MM.1S (cell line): ENCODE measurements around the gene FAAP100.

ENCODE experiments used
- DNase-seq: peaks from one replicate; pipeline ENCODE4 v3.0.0-alpha.2; 2015
- H2AFZ ChIP-seq: fragments of 300-600 bp; sonication (generic); 2 replicates; pipeline ENCODE4 v1.6.0; 2016; ENCODE audit warnings: antibody characterized with exemption, low read length
- H3F3A ChIP-seq: fragments of 300-600 bp; sonication (generic); 2 replicates; pipeline ENCODE4 v1.6.1; 2016; ENCODE audit warnings: mild to moderate bottlenecking, antibody characterized with exemption, low read length, moderate library complexity, mixed read lengths; ENCODE audit not compliant: insufficient read depth
- H3K27ac ChIP-seq: fragments of 300-600 bp; sonication (generic); 2 replicates; pipeline ENCODE4 v1.5.1; 2016; ENCODE audit warnings: mild to moderate bottlenecking, low read length
- H3K27me3 ChIP-seq: fragments of 300-600 bp; sonication (generic); replicated peaks from 2 replicates; pipeline ENCODE4 v1.6.0; 2016; ENCODE audit warnings: low read length; ENCODE audit not compliant: insufficient read depth
- H3K36me3 ChIP-seq: fragments of 300-600 bp; sonication (generic); replicated peaks from 2 replicates; pipeline ENCODE4 v1.6.1; 2016; ENCODE audit warnings: mild to moderate bottlenecking, low read length, mixed read lengths; ENCODE audit not compliant: insufficient read depth
- H3K4me1 ChIP-seq: fragments of 300-600 bp; sonication (generic); 2 replicates; pipeline ENCODE4 v1.6.1; 2016; ENCODE audit warnings: low read length, mixed read lengths
- H3K4me2 ChIP-seq: fragments of 300-600 bp; sonication (generic); 2 replicates; pipeline ENCODE4 v1.6.0; 2016; ENCODE audit warnings: low read depth, low read length
- H3K4me3 ChIP-seq: fragments of 300-600 bp; sonication (generic); 2 replicates; pipeline ENCODE4 v1.5.1; 2016; ENCODE audit warnings: low read length, mixed read lengths
- H3K79me2 ChIP-seq: fragments of 300-600 bp; sonication (generic); 2 replicates; pipeline ENCODE4 v1.6.1; 2016; ENCODE audit warnings: mixed run types, low read length, mixed read lengths
- H3K9ac ChIP-seq: fragments of 300-600 bp; sonication (generic); 2 replicates; pipeline ENCODE4 v1.6.1; 2016; ENCODE audit warnings: low read length, mixed read lengths
- H3K9me2 ChIP-seq: fragments of 300-600 bp; sonication (generic); replicated peaks from 2 replicates; pipeline ENCODE4 v1.6.1; 2016; ENCODE audit warnings: mild to moderate bottlenecking, low read length, mixed read lengths; ENCODE audit not compliant: insufficient read depth
- H3K9me3 ChIP-seq: fragments of 300-600 bp; sonication (generic); replicated peaks from 2 replicates; pipeline ENCODE4 v1.6.1; 2016; ENCODE audit warnings: mild to moderate bottlenecking, low read length, mixed read lengths; ENCODE audit not compliant: insufficient read depth
- H4K20me1 ChIP-seq: fragments of 300-600 bp; sonication (generic); 2 replicates; pipeline ENCODE4 v1.6.1; 2016; ENCODE audit warnings: mild to moderate bottlenecking, low read length, moderate library complexity, mixed read lengths; ENCODE audit not compliant: insufficient read depth
- CTCF ChIP-seq: fragments of 300-600 bp; sonication (generic); IDR thresholded peaks from 2 replicates; pipeline ENCODE4 v1.5.1; 2016; ENCODE audit warnings: antibody characterized with exemption, low read length, mixed read lengths
- EZH2 ChIP-seq: fragments of 300-600 bp; sonication (generic); optimal IDR thresholded peaks from 2 replicates; pipeline ENCODE3; 2017; ENCODE audit warnings: low read depth, mild to moderate bottlenecking, antibody characterized with exemption, low read length, mixed read lengths
- EZH2phosphoT487 ChIP-seq: fragments of 300-600 bp; sonication (generic); IDR thresholded peaks from 2 replicates; pipeline ENCODE4 v1.6.1; 2018; ENCODE audit warnings: antibody characterized with exemption, low read length

FAAP100 gene

DNA sequence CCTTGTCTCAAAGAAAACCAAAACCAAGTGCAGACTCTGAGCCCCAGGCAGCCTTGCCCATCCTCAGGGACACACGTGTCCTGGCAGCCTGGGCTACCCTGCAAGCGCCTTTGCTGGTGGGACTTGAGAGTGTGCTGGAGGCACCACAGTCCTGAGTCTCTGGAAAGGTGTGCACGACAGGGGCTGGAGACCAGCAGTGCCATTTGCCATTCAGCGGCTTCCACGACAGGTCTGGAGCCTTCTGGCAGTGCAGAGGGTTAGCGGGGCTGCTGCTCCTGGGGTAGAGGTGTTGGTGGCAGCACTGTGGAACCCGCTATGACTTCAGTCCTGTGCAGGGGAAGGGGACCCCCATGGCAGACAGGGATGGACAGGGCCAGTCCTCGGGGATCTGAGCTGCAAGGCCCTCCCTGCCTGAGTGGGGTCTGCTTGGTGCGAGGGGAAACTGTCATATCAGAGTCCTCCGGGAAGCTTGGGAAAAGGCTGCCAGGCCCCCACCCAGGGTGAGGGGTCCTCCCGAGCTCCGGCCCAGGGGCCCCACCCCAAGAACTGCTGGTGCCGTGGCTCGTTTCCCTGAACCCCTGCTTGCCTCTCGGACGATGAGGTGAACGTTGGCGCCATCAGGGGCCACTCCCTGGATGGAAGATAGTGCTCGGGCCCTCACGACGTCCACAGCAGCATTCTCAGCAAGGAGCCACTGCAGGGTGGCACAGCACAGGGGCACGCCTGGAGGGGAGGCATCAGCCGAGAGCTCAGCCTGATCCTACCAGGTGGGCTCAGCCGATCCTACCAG is 6.8 kb downstream of the FAAP100 start:
- Histone ChIP-seq H3K27ac (no peak overlapping the region), H3F3A (no peaks in the 10 kb centered on the region; the same call in 1 of the 2 replicates), H3K36me3 (no peaks in the 10 kb centered on the region), H2AFZ (no peak overlapping the region), H3K4me1 (no peaks in the 10 kb centered on the region), H3K9ac (no peak overlapping the region), H3K27me3 (no peaks in the 10 kb centered on the region), H3K79me2 (peaks cover 10% of the 10 kb centered on the region), H4K20me1 (no peaks in the 10 kb centered on the region), H3K4me2 (no peak overlapping the region), H3K9me2 (no peaks in the 10 kb centered on the region), H3K4me3 (no peak overlapping the region), H3K9me3 (no peaks in the 10 kb centered on the region)
- TF ChIP-seq CTCF (no peak), EZH2phosphoT487 (no peak), EZH2 (no peak)
- no peak for DNase-seq

DNA sequence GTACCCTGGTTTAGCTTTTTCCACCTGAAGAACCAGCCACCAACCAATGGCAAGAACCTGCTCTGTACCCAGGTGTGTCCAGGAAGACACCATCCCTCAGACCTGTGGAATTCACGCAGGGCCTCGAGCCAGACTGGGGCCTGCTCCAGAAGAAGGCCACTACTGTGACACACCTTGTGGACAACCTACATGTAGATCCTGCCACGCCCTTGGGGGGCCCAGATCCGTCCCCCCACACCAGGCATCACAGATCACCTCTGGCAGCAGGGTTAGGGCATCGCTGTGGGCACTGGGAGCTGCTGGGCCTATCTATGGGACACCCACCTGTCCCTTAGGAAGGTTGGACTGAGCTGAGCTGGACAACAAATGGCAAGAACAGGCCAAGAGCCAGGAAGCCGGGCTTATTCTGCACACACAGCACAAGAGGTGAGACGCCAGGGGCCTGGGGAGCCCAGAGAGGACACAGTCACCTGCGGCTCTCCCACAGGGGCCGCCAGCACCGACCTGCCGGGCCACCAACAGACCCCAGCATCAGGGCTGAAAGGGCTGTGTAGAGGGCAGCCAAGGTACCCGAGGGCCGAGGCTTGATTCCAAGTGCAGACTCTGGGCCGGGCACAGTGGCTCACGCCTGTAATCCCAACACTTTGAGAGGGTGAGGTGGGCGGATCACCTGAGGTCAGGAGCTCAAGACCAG is 7.7 kb downstream of the FAAP100 start:
- Histone ChIP-seq H3K27me3 (no peaks in the 10 kb centered on the region), H4K20me1 (no peaks in the 10 kb centered on the region), H3K4me1 (no peaks in the 10 kb centered on the region), H3F3A (no peaks in the 10 kb centered on the region), H2AFZ (no peak overlapping the region), H3K4me2 (no peak overlapping the region), H3K9me3 (no peaks in the 10 kb centered on the region), H3K36me3 (no peaks in the 10 kb centered on the region), H3K79me2 (peaks cover under 1% of the 10 kb centered on the region; the same call in 1 of the 2 replicates), H3K9ac (no peak overlapping the region), H3K27ac (no peak overlapping the region), H3K4me3 (no peak overlapping the region), H3K9me2 (no peaks in the 10 kb centered on the region)
- TF ChIP-seq EZH2phosphoT487, result no peak
- TF ChIP-seq EZH2, result no peak
- TF ChIP-seq CTCF, result no peak
- DNase-seq, result no peak

GRCh38 chr17:81543756-81544155 is 8.4 kb downstream of the FAAP100 start:
- no peaks in the 10 kb centered on the region for H3K4me1 ChIP-seq
- H4K20me1 ChIP-seq, result no peaks in the 10 kb centered on the region
- H3F3A ChIP-seq, result no peaks in the 10 kb centered on the region
- H3K4me2 ChIP-seq, result no peak overlapping the region
- TF ChIP-seq CTCF, result no peak
- no peak for TF ChIP-seq EZH2
- TF ChIP-seq EZH2phosphoT487, result no peak
- no peaks in the 10 kb centered on the region for H3K79me2 ChIP-seq
- H3K9ac ChIP-seq, result no peak overlapping the region
- no peaks in the 10 kb centered on the region for H3K27me3 ChIP-seq
- H3K9me3 ChIP-seq, result no peaks in the 10 kb centered on the region
- no peaks in the 10 kb centered on the region for H3K9me2 ChIP-seq
- no peak for DNase-seq
- H3K36me3 ChIP-seq, result no peaks in the 10 kb centered on the region
- H3K4me3 ChIP-seq, result no peak overlapping the region
- H3K27ac ChIP-seq, result no peak overlapping the region
- H2AFZ ChIP-seq, result no peak overlapping the region
